ENCODE data around the gene ZNF385C. TPM values are rescaled to one million over a fixed set of nuclear protein-coding genes. Genes with fewer than 3 reads are reported as not detected.

The ZNF385C gene
- total RNA-seq, 1 experiment from 2014 or later: 1.7 TPM

GRCh38 chr17:42052346-42052877 lies 45.9 kb downstream of the ZNF385C start:
- no peak overlapping the region for H3K4me2 ChIP-seq
- H3K9me3 ChIP-seq (ENCODE audit: insufficient read depth, low read depth): no peaks in the 10 kb centered on the region
- DNase-seq: no peak
- no peak overlapping the region for H3K4me3 ChIP-seq
- ChIA-PET CTCF (no interaction called here), POLR2A (ENCODE audit: unreplicated experiment) (no interaction called here)
- no peak overlapping the region for H2AFZ ChIP-seq
- intact Hi-C loops (cut with micrococcal nuclease; ENCODE audit: unreplicated experiment): loop anchor here (5.0 kb wide), 1 partner anchor 50 kb away; no protein-coding TSS in a partner anchor
- H3K9me2 ChIP-seq (ENCODE audit: insufficient read depth): no peaks in the 10 kb centered on the region
- H3K27ac ChIP-seq: no peak overlapping the region
- no peaks in the 10 kb centered on the region for H3K79me2 ChIP-seq (ENCODE audit: low read depth)
- H3K27me3 ChIP-seq (ENCODE audit: insufficient read depth, low read depth): peaks cover 27% of the 10 kb centered on the region; the same call in 1 of the 2 replicates
- no peaks in the 10 kb centered on the region for H4K20me1 ChIP-seq (ENCODE audit: insufficient read depth)
- 0 out of 2 replicates have a peak, but pooled peaks cover 3% of the 10 kb centered on the region for H3K4me1 ChIP-seq (replicated peaks; ENCODE audit: insufficient read depth)
- no peak for TF ChIP-seq EZH2 (IDR thresholded peaks at IDR 0.05; ENCODE audit: low read depth)
- no peak for TF ChIP-seq CTCF (conservative IDR thresholded peaks at IDR 0.05)
- H3F3A ChIP-seq (ENCODE audit: insufficient read depth, low read depth): no peaks in the 10 kb centered on the region
- H3K36me3 ChIP-seq (ENCODE audit: low read depth): no peaks in the 10 kb centered on the region
- BruUV-seq (replicated peaks): no TSS peak

- Histone ChIP-seq H3K4me1 (replicated peaks; ENCODE audit: insufficient read depth) (0 out of 2 replicates have a peak, but pooled peaks cover 3% of the 10 kb centered on the region), H3K79me2 (ENCODE audit: low read depth) (no peaks in the 10 kb centered on the region), H3K4me2 (no peak overlapping the region), H3K27ac (no peak overlapping the region), H3K36me3 (ENCODE audit: low read depth) (no peaks in the 10 kb centered on the region), H3K27me3 (ENCODE audit: insufficient read depth, low read depth) (peaks cover 27% of the 10 kb centered on the region; the same call in 1 of the 2 replicates), H2AFZ (no peak overlapping the region), H3F3A (ENCODE audit: insufficient read depth, low read depth) (no peaks in the 10 kb centered on the region), H4K20me1 (ENCODE audit: insufficient read depth) (no peaks in the 10 kb centered on the region), H3K9me2 (ENCODE audit: insufficient read depth) (no peaks in the 10 kb centered on the region), H3K9me3 (ENCODE audit: insufficient read depth, low read depth) (no peaks in the 10 kb centered on the region), H3K4me3 (no peak overlapping the region)
- ChIA-PET POLR2A (ENCODE audit: unreplicated experiment) (no interaction called here), CTCF (no interaction called here)
- DNase-seq: no peak
- no peak for TF ChIP-seq CTCF (conservative IDR thresholded peaks at IDR 0.05)
- TF ChIP-seq EZH2 (IDR thresholded peaks at IDR 0.05; ENCODE audit: low read depth): no peak
- intact Hi-C loops (cut with micrococcal nuclease; ENCODE audit: unreplicated experiment): loop anchor here (5.0 kb wide), 1 partner anchor 51 kb away; no protein-coding TSS in a partner anchor
- BruUV-seq (replicated peaks): no TSS peak
These were observed 46.6 kb downstream of the ZNF385C start for GRCh38 chr17:42051645-42052044.

- CTCF ChIA-PET: interaction anchor here (0.6 kb wide), 2 partner anchors 87 to 132 kb away, joined by 3 to 4 read pairs; partner anchors contain the start of gene ACLY
- no peaks in the 10 kb centered on the region for H3K9me2 ChIP-seq (ENCODE audit: insufficient read depth)
- 0 out of 2 replicates have a peak, but pooled peaks cover 3% of the 10 kb centered on the region for H3K4me1 ChIP-seq (replicated peaks; ENCODE audit: insufficient read depth)
- H4K20me1 ChIP-seq (ENCODE audit: insufficient read depth): no peaks in the 10 kb centered on the region
- no peaks in the 10 kb centered on the region for H3K79me2 ChIP-seq (ENCODE audit: low read depth)
- TF ChIP-seq EZH2 (IDR thresholded peaks at IDR 0.05; ENCODE audit: low read depth) (no peak), CTCF (conservative IDR thresholded peaks at IDR 0.05) (no peak; the same call in 1 of the 2 replicates)
- no peaks in the 10 kb centered on the region for H3F3A ChIP-seq (ENCODE audit: insufficient read depth, low read depth)
- POLR2A ChIA-PET (ENCODE audit: unreplicated experiment): interaction anchor here (0.6 kb wide), 1 partner anchor 355 kb away, joined by 4 read pairs; no protein-coding TSS in a partner anchor
- BruUV-seq (replicated peaks): no TSS peak
- intact Hi-C loops (cut with micrococcal nuclease; ENCODE audit: unreplicated experiment): loop anchor here (5.0 kb wide), 1 partner anchor 51 kb away; no protein-coding TSS in a partner anchor
- H3K27me3 ChIP-seq (ENCODE audit: insufficient read depth, low read depth): peaks cover 27% of the 10 kb centered on the region; the same call in 1 of the 2 replicates
- H3K27ac ChIP-seq: no peak overlapping the region
- peak overlapping the region; percentile 76; the same call in 1 of the 2 replicates for H2AFZ ChIP-seq
- H3K9me3 ChIP-seq (ENCODE audit: insufficient read depth, low read depth): no peaks in the 10 kb centered on the region
- H3K36me3 ChIP-seq (ENCODE audit: low read depth): no peaks in the 10 kb centered on the region
- no peak for DNase-seq
- peak overlapping the region; percentile 88 for H3K4me2 ChIP-seq
- H3K4me3 ChIP-seq: peak overlapping the region; percentile 64; the same call in 1 of the 2 replicates
These were observed 47.3 kb downstream of the ZNF385C start for GRCh38 chr17:42051013-42051400.

All from PC-9 (cell line).